Astrocyte of the spinal cord (primary cell): ENCODE measurements around the gene MCCC1.
A peak's percentile ranks its signal among the peaks of the same experiment; 100 is the strongest.

Experiments
- DNase-seq: peaks from one replicate; pipeline ENCODE4 v3.0.0; 2011; ENCODE audit warnings: low read depth, low spot score
- H3K4me3 ChIP-seq: 2 replicates; pipeline ENCODE4 v1.5.1; 2011; ENCODE audit warnings: low read depth, mild to moderate bottlenecking, low read length, moderate library complexity
- CTCF ChIP-seq: IDR thresholded peaks from 2 replicates; pipeline ENCODE4 v1.5.1; 2012; ENCODE audit warnings: low read depth, mild to moderate bottlenecking, low read length, inconsistent platforms
- in situ Hi-C: cut with HindIII; loops from 2 replicates; pipeline ENCODE4 v1.10.0; 2017; ENCODE audit warnings: low sequenced_read_pairs

The MCCC1 gene

DNA sequence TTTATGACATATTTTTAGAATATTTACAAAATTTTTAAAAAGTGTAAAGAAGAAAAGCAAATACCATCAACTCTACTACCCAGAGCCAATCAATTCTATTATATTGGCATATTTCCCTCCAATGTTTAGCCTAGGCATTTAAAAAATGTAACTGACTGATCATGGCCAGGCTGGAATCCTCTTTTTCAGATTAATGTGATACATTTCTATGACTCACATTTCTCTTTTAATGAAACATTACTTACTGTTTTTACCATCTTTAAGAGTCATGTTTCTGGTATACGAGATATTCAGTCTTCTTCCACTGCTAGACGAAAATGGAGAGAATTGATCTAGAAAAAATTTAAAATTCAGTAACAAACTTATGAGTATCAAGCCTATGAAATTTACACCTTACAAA is 65.5 kb downstream of the MCCC1 start:
- in situ Hi-C loops, result no loop called here
- peak; percentile 14 for DNase-seq
- no peak for TF ChIP-seq CTCF
- no peak overlapping the region for H3K4me3 ChIP-seq

GRCh38 chr3:183032880-183033555 is 66.3 kb downstream of the MCCC1 start:
- in situ Hi-C loops, result no loop called here
- no peak for DNase-seq
- H3K4me3 ChIP-seq, result no peak overlapping the region
- TF ChIP-seq CTCF, result no peak

DNA sequence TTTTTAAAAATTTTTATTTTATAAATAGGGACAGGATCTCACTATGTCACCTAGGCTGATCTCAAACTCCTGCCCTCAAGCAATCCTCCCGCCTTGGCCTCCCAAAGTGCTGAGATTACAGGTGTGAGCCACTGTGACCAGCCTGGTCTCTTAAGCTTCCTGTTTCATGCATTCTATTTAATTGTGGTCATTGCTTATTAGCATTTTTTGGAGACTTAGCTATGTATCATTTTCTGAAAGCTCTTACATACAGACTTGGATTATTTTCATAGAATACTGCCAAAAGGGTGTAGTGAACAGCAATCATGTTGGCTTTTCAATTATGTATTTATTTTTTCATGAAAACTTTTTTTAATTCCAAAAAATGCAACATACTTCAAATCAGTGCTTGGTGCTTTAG is 67.5 kb downstream of the MCCC1 start:
- H3K4me3 ChIP-seq, result no peak overlapping the region
- DNase-seq, result no peak
- in situ Hi-C loops, result no loop called here
- TF ChIP-seq CTCF, result no peak

DNA sequence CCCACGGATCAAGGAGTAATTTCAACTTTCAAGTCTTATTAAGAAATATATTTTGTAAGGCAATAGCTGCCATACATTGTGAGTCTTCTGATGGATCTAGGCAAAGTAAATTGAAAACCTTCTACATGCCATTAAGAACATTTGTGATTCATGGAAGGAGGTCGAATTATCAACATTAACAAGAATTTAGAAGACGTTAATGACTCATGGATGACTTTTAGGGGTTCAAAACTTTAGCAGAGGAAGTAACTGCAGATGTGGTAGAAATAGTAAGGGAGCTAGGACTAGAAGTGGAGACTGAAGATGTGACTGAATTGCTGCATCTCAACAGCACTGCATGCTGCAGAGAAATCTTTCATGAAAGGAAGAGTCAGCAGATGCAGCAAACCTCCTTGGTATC is 70.9 kb downstream of the MCCC1 start:
- no peak overlapping the region for H3K4me3 ChIP-seq
- in situ Hi-C loops, result no loop called here
- no peak for DNase-seq
- TF ChIP-seq CTCF, result no peak

DNA sequence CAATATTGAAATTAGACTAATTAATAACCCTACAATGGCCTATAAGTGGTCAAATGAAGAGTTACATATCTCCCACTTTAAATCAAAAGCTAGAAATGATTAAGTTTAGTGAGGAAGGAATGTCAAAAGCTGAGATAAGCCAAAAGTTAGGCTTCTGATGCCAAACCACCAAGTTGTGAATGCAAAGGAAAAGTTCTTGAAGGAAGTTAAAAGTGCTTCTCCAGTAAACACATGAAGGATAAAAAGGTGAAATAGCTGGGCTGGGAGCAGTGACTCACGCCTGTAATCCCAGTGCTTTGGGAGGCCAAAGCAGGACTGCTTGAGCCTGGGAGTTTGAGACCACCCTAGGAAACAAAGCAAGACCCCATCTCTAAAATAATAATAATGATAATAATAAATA is 72.0 kb downstream of the MCCC1 start:
- in situ Hi-C loops, result no loop called here
- no peak for DNase-seq
- H3K4me3 ChIP-seq, result no peak overlapping the region
- TF ChIP-seq CTCF, result no peak

- in situ Hi-C loops, result no loop called here
- no peak overlapping the region for H3K4me3 ChIP-seq
- TF ChIP-seq CTCF, result no peak
- DNase-seq, result no peak
These were observed 76.3 kb downstream of the MCCC1 start for GRCh38 chr3:183022936-183023516.
